Gastrocnemius medialis (tissue), 4 donors: ENCODE measurements around the gene SLC34A2. TPM values are rescaled to one million over a fixed set of nuclear protein-coding genes. Genes with fewer than 3 reads are reported as not detected.

Experiments
- ATAC-seq, 2 donors: fragments of 150-250 bp; one replicate each; pipeline ENCODE4 v1.9.1; 2016
- DNase-seq, 2 donors: peaks; one replicate each; pipeline ENCODE4 v3.0.0-alpha.2; 2019
- H3K27ac ChIP-seq, 4 donors: fragments of 200-600 bp; sonication (generic); 1 replicate in 1 of 4; 2 replicates in 3 of 4; pipeline ENCODE4 v1.5.1; 2016 to 2018; ENCODE audit warnings: mild to moderate bottlenecking in 2 of 4, moderate library complexity in 1 of 4
- H3K27me3 ChIP-seq, 3 donors: fragments of 200-600 bp; sonication (generic) in 2 of 3; 1 replicate in 1 of 3; 2 replicates in 2 of 3; pipeline versions ENCODE4 v1.5.1 to v1.6.0; 2016 to 2019; ENCODE audit warnings: mild to moderate bottlenecking in 1 of 3, moderate library complexity in 1 of 3
- H3K36me3 ChIP-seq, 2 donors: fragments of 200-600 bp; sonication (generic) in 1 of 2; one replicate each; pipeline ENCODE4 v1.5.1; 2017 to 2018
- H3K4me1 ChIP-seq, 2 donors: fragments of 200-600 bp; sonication (generic) in 1 of 2; one replicate each; pipeline ENCODE4 v1.5.1; 2016 to 2017; ENCODE audit warnings: mild to moderate bottlenecking in 2 of 2
- H3K4me3 ChIP-seq, 4 donors: fragments of 200-600 bp; sonication (generic) in 3 of 4; 1 replicate in 1 of 4; 2 replicates in 3 of 4; pipeline ENCODE4 v1.5.1; 2016 to 2019; ENCODE audit warnings: mild to moderate bottlenecking in 2 of 4
- H3K9me3 ChIP-seq, 3 donors: fragments of 200-600 bp; sonication (generic) in 2 of 3; 1 replicate in 1 of 3; 2 replicates in 2 of 3; pipeline ENCODE4 v1.5.1; 2016 to 2019
- CTCF ChIP-seq, 5 experiments: fragments of 450-650 bp in 3 of 5; fragments of 200-600 bp in 2 of 5; sonication (generic) in 2 of 5; IDR thresholded peaks in 4 of 5; conservative IDR thresholded peaks in 1 of 5; 1 replicate in 4 of 5; 2 replicates in 1 of 5; pipeline ENCODE4 v1.5.1; 2016 to 2019; ENCODE audit warnings: antibody characterized with exemption in 5 of 5, mild to moderate bottlenecking in 3 of 5, moderate library complexity in 3 of 5
- POLR2A ChIP-seq, 2 donors: fragments of 450-650 bp; IDR thresholded peaks; one replicate each; pipeline ENCODE4 v1.6.1; 2017; ENCODE audit warnings: antibody characterized with exemption in 2 of 2, mild to moderate bottlenecking in 2 of 2, moderate library complexity in 2 of 2
- in situ Hi-C, 4 donors: fragments of 200-750 bp; cut with MboI; loops; one replicate each; pipeline versions ENCODE4 v1.15.0 to v1.8.0; 2017; ENCODE audit warnings: low sequenced_read_pairs in 4 of 4
- intact Hi-C: fragments of 100-400 bp; cut with DNase I; formaldehyde crosslinking; loops from one replicate; pipeline ENCODE4 v1.15.1; 2023; ENCODE audit warnings: low total_unique reads
- total RNA-seq, 4 donors: library from RNA; depleted of rRNA; stranded (reverse); fragments of >200 nt; gene quantifications; one replicate each; pipeline versions ENCODE4 v1.1.0 to v1.2.3, GENCODE V29; 2016

Gene SLC34A2
- total RNA-seq, 4 donors from 2014 or later = not detected

DNA sequence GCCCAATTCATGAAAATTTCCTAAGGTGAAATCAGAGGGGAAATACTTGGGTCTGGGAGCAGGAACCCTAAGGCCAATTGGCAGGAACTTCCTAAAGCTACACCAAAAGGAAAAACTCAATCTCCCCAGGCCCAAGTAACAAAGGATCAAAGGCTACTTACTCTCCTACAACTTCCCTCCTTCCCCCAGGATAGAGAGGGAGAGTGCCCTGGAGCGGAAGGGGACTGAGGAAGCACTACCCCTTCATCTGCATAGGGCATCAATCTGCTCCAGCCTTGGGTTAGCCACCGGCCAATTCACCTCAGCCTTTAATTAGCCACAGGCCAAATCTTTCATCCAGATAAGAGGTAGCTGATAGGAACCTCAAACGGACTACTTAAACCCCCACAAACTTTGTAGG lies 55.0 kb downstream of the SLC34A2 start:
- Histone ChIP-seq H3K4me3 (no peak overlapping the region), H3K4me1 (no peaks in the 10 kb centered on the region), H3K27ac (no peak overlapping the region), H3K27me3 (no peaks in the 10 kb centered on the region), H3K9me3 (no peaks in the 10 kb centered on the region), H3K36me3 (no peaks in the 10 kb centered on the region)
- no peak for ATAC-seq
- in situ Hi-C loops = no loop called here
- TF ChIP-seq POLR2A (IDR thresholded peaks at IDR 0.05) (no peak), CTCF (IDR thresholded peaks at IDR 0.05 in 4 of 5, conservative IDR thresholded peaks at IDR 0.05 in 1 of 5) (no peak)
- intact Hi-C loops = no loop called here
- no peak for DNase-seq

DNA sequence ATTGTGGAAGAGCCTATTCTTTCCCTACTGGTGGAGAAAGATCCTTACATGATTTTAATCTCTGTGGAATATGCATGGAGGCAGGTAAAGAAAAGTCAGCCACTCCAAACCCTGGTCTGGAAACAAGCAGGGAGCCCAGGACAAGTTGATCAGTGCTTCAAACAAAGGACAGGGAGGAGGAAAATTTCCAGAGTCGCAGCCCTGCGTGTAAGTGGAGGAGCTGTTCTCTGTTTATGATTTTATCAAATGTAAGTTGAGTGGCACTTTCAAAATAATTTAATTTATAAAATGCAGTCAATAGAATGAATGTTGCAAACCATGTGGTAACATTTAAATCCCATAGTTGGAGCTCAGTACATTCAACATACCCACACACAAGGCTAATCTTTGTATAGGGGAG lies 57.0 kb downstream of the SLC34A2 start:
- intact Hi-C loops = no loop called here
- Histone ChIP-seq H3K4me3 (no peak overlapping the region), H3K4me1 (no peaks in the 10 kb centered on the region), H3K9me3 (no peaks in the 10 kb centered on the region), H3K27ac (no peak overlapping the region), H3K36me3 (no peaks in the 10 kb centered on the region), H3K27me3 (no peaks in the 10 kb centered on the region)
- ATAC-seq (no peak), DNase-seq (no peak)
- in situ Hi-C loops = no loop called here
- no peak for TF ChIP-seq CTCF (IDR thresholded peaks at IDR 0.05 in 4 of 5, conservative IDR thresholded peaks at IDR 0.05 in 1 of 5)
- TF ChIP-seq POLR2A (IDR thresholded peaks at IDR 0.05) = no peak

DNA sequence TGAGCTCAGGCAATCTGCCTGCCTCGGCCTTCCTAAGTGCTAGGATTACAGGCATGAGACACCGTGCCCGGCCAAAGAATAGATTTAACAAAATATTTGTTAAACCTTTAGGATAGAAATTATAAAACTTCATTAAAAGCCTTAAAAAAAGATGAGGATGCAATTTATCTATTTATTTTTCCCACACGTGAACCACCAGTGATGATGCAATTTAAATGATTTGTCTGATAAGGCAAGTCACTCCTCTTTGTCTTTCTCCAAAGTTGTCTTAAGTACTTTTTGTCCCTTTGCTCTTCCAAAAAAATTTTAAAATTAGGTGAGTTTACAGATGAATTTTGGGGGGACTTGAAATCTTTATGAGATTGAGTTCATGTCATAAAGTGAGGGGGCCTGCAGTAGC lies 58.2 kb downstream of the SLC34A2 start:
- TF ChIP-seq CTCF (IDR thresholded peaks at IDR 0.05 in 4 of 5, conservative IDR thresholded peaks at IDR 0.05 in 1 of 5) = no peak
- Histone ChIP-seq H3K36me3 (no peaks in the 10 kb centered on the region), H3K9me3 (no peaks in the 10 kb centered on the region), H3K27me3 (no peaks in the 10 kb centered on the region), H3K4me3 (no peak overlapping the region), H3K27ac (no peak overlapping the region), H3K4me1 (no peaks in the 10 kb centered on the region)
- ATAC-seq (no peak), DNase-seq (no peak)
- in situ Hi-C loops = no loop called here
- intact Hi-C loops = no loop called here

- in situ Hi-C loops = no loop called here
- Histone ChIP-seq H3K4me3 (no peak overlapping the region), H3K27me3 (no peaks in the 10 kb centered on the region), H3K9me3 (no peaks in the 10 kb centered on the region), H3K27ac (no peak overlapping the region), H3K36me3 (no peaks in the 10 kb centered on the region), H3K4me1 (no peaks in the 10 kb centered on the region)
- TF ChIP-seq POLR2A (IDR thresholded peaks at IDR 0.05) (no peak), CTCF (IDR thresholded peaks at IDR 0.05 in 4 of 5, conservative IDR thresholded peaks at IDR 0.05 in 1 of 5) (no peak)
- ATAC-seq = no peak
- intact Hi-C loops = no loop called here
- DNase-seq = no peak
Measured at GRCh38 chr4:25722964-25723363, 67.3 kb downstream of the SLC34A2 start.

DNA sequence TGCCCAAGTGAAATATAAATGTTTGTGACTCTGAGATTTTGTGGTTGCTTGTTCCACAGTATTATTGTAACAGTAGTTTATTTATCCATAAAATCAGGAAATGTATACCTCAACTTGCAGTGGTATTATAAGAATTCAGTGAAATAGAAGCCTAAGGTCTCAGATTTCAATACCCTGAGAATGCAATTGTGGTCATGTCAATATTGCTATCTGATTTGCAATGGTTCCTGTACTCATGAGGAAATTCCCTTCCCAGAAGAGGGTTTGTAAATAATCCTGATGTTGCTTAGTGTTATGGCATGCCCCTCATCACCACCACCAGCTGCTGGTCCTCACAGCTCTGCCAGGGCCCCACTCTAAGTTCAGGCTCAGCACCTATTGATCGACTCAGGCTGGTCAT lies 67.8 kb downstream of the SLC34A2 start:
- Histone ChIP-seq H3K9me3 (no peaks in the 10 kb centered on the region), H3K4me1 (no peaks in the 10 kb centered on the region), H3K27me3 (no peaks in the 10 kb centered on the region), H3K36me3 (no peaks in the 10 kb centered on the region), H3K27ac (no peak overlapping the region), H3K4me3 (no peak overlapping the region)
- in situ Hi-C loops (no loop called here), intact Hi-C loops (no loop called here)
- no peak for DNase-seq
- TF ChIP-seq CTCF (IDR thresholded peaks at IDR 0.05 in 4 of 5, conservative IDR thresholded peaks at IDR 0.05 in 1 of 5) (no peak), POLR2A (IDR thresholded peaks at IDR 0.05) (no peak)
- ATAC-seq = no peak
